ENCODE data around the gene TMEM14C.
"Not testable (repeated sequence)": the region's sequence is repeated elsewhere in the genome, so short reads cannot be mapped to it uniquely, and the experiment has no call there.

TMEM14C gene

GRCh38 chr6:10692965-10693538, 29.8 kb upstream of the TMEM14C start:
- Histone ChIP-seq H3K4me3 (ENCODE audit: low read depth, low read length) (peak overlapping the region; percentile 95), H3K4me1 (ENCODE audit: control insufficient read depth, insufficient read depth, low read length, unreplicated experiment) (peaks cover 15% of the 10 kb centered on the region), H2AFZ (ENCODE audit: low read length, unreplicated experiment) (no peak overlapping the region), H3K27me3 (ENCODE audit: insufficient read depth, low read length) (no peaks in the 10 kb centered on the region), H3K36me3 (ENCODE audit: insufficient read depth, low read length) (no peaks in the 10 kb centered on the region; the same call in 1 of the 2 replicates), H3K27ac (ENCODE audit: low read depth, low read length) (no peak overlapping the region), H3K79me2 (ENCODE audit: control insufficient read depth, insufficient read depth, low read length, unreplicated experiment) (peaks cover 40% of the 10 kb centered on the region)

DNA sequence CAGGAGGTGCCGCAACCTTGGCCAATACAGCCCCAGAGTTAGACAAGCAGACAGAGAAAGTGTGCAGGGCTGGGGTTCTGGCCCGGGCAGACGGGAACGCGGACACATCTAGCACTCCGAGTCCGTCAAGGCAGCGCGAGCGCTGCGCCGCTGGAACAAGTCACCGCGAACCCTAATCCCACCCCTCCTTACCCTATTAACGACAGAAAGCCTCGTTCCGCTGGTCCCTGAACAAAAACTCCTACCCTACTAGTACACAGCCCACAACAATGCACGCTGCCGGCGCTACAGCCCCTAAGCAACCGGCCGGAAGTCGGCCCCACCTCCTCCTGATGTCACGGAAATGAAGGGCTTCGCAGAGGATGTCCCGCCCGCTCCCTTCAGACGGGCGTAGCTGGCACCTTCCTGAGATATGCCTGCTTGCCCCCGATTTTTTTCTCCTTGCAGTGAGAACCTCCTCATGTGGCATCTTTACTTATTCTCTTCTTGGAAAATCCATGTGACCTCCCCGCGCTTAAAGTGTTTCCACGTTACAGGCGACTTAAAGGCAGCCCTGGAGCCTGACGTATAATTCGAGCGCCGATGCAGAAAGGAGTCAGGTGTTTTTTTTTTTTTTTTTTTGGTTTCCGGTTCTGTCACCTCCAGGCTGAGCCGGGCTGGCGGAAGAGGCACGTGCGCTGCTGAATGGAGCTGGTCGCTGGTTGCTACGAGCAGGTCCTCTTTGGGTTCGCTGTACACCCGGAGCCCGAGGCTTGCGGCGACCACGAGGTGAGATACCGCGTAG, 28.4 kb upstream of the TMEM14C start, which contains the start of the genes C6orf52 and PAK1IP1:
TSS of gene C6orf52 (minus strand) at position 315 of the 784 bp plus-strand sequence. CDS start 7,066 bp downstream, outside the sequence.
TSS of gene PAK1IP1 (plus strand) at position 671 of the 784 bp plus-strand sequence. CDS start at position 685, 14 bp downstream.
- Histone ChIP-seq H3K4me3 (ENCODE audit: low read depth, low read length) (peak within 1 kb of the TSS; percentile 95), H3K36me3 (ENCODE audit: insufficient read depth, low read length) (peaks cover 3% of the 10 kb centered on the region; the same call in 1 of the 2 replicates), H3K27me3 (ENCODE audit: insufficient read depth, low read length) (no peaks in the 10 kb centered on the region), H2AFZ (ENCODE audit: low read length, unreplicated experiment) (peak within 1 kb of the TSS; percentile 96), H3K4me1 (ENCODE audit: control insufficient read depth, insufficient read depth, low read length, unreplicated experiment) (peaks cover 15% of the 10 kb centered on the region), H3K79me2 (ENCODE audit: control insufficient read depth, insufficient read depth, low read length, unreplicated experiment) (peaks cover 41% of the 10 kb centered on the region), H3K27ac (ENCODE audit: low read depth, low read length) (peak within 1 kb of the TSS; percentile 94)

DNA sequence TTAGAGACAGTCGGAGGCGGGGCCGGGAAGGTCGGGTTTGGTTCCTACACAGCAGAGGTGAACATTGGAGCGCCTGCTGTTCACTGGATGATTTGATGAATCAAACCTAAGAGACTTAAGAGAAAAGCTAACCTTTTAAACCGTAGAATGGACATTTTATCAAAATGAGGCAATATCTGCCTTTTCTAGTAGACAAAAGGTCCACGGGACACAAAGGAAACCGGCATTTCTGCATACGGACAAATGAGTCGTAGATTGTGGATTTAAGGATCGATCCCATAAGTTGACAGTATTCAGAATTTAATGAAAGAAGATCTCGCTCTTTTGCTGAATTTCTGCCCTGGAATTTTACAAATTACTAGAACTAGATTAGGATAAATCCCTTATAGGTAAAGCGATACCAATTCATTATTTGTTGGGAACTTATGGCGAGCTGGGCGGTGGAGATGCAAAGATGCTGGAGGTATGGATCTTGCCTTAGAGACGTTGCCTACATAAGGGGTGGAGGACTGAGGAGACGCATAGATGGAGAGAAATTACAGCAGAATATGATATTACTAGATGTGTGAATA, 27.7 kb upstream of the TMEM14C start:
- Histone ChIP-seq H3K27me3 (ENCODE audit: insufficient read depth, low read length) (no peaks in the 10 kb centered on the region), H3K79me2 (ENCODE audit: control insufficient read depth, insufficient read depth, low read length, unreplicated experiment) (peaks cover 43% of the 10 kb centered on the region), H2AFZ (ENCODE audit: low read length, unreplicated experiment) (peak overlapping the region; percentile 68), H3K36me3 (ENCODE audit: insufficient read depth, low read length) (peaks cover 3% of the 10 kb centered on the region; the same call in 1 of the 2 replicates), H3K4me3 (ENCODE audit: low read depth, low read length) (peak overlapping the region; percentile 95), H3K27ac (ENCODE audit: low read depth, low read length) (peak overlapping the region; percentile 94; the same call in 1 of the 2 replicates), H3K4me1 (ENCODE audit: control insufficient read depth, insufficient read depth, low read length, unreplicated experiment) (peaks cover 15% of the 10 kb centered on the region)

GRCh38 chr6:10696655-10697054, 26.2 kb upstream of the TMEM14C start:
- Histone ChIP-seq H3K36me3 (ENCODE audit: insufficient read depth, low read length) (peaks cover 3% of the 10 kb centered on the region; the same call in 1 of the 2 replicates), H3K4me3 (ENCODE audit: low read depth, low read length) (peak overlapping the region; percentile 95), H3K79me2 (ENCODE audit: control insufficient read depth, insufficient read depth, low read length, unreplicated experiment) (peaks cover 48% of the 10 kb centered on the region), H3K4me1 (ENCODE audit: control insufficient read depth, insufficient read depth, low read length, unreplicated experiment) (peaks cover 15% of the 10 kb centered on the region), H2AFZ (ENCODE audit: low read length, unreplicated experiment) (no peak overlapping the region), H3K27me3 (ENCODE audit: insufficient read depth, low read length) (no peaks in the 10 kb centered on the region), H3K27ac (ENCODE audit: low read depth, low read length) (no peak overlapping the region)

DNA sequence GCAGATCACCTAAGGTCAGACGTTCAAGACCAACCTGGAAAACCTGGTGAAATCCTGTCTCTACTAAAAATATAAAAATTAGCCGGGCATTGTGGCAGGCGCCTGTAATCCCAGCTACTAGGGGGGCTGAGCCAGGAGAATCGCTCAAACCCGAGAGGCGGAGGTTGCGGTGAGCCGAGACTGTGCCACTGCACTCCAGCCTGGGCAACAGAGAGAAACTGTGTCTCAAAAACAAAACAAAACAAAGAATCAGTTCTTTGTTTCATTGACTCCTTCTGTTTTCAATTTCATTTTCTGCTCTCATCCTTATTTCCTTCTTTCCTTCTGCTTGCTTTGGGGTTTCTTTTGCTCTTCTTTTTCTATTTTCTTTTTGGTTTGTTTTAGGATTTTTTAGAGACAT, 8.9 kb upstream of the TMEM14C start:
- no peaks in the 10 kb centered on the region for H3K27me3 ChIP-seq (ENCODE audit: insufficient read depth, low read length)
- H3K36me3 ChIP-seq (ENCODE audit: insufficient read depth, low read length): peaks cover 3% of the 10 kb centered on the region; the same call in 1 of the 2 replicates
- H3K27ac ChIP-seq (ENCODE audit: low read depth, low read length): no peak overlapping the region
- H3K4me1 ChIP-seq (ENCODE audit: control insufficient read depth, insufficient read depth, low read length, unreplicated experiment): no peaks in the 10 kb centered on the region
- H2AFZ ChIP-seq (ENCODE audit: low read length, unreplicated experiment): no peak overlapping the region
- H3K4me3 ChIP-seq (ENCODE audit: low read depth, low read length): no peak overlapping the region
- H3K79me2 ChIP-seq (ENCODE audit: control insufficient read depth, insufficient read depth, low read length, unreplicated experiment): no peaks in the 10 kb centered on the region

GRCh38 chr6:10719296-10719963, 3.4 kb upstream of the TMEM14C start:
- Histone ChIP-seq H2AFZ (ENCODE audit: low read length, unreplicated experiment) (no peak overlapping the region), H3K4me1 (ENCODE audit: control insufficient read depth, insufficient read depth, low read length, unreplicated experiment) (peaks cover 7% of the 10 kb centered on the region), H3K36me3 (ENCODE audit: insufficient read depth, low read length) (no peaks in the 10 kb centered on the region), H3K27ac (ENCODE audit: low read depth, low read length) (no peak overlapping the region), H3K27me3 (ENCODE audit: insufficient read depth, low read length) (no peaks in the 10 kb centered on the region), H3K4me3 (ENCODE audit: low read depth, low read length) (peak overlapping the region; percentile 77), H3K79me2 (ENCODE audit: control insufficient read depth, insufficient read depth, low read length, unreplicated experiment) (peaks cover 14% of the 10 kb centered on the region)

GRCh38 chr6:10719964-10720264, 3.0 kb upstream of the TMEM14C start:
- peaks cover 19% of the 10 kb centered on the region for H3K79me2 ChIP-seq (ENCODE audit: control insufficient read depth, insufficient read depth, low read length, unreplicated experiment)
- peak overlapping the region; percentile 77 for H3K4me3 ChIP-seq (ENCODE audit: low read depth, low read length)
- H3K36me3 ChIP-seq (ENCODE audit: insufficient read depth, low read length): no peaks in the 10 kb centered on the region
- no peak overlapping the region for H3K27ac ChIP-seq (ENCODE audit: low read depth, low read length)
- no peaks in the 10 kb centered on the region for H3K27me3 ChIP-seq (ENCODE audit: insufficient read depth, low read length)
- H3K4me1 ChIP-seq (ENCODE audit: control insufficient read depth, insufficient read depth, low read length, unreplicated experiment): peaks cover 12% of the 10 kb centered on the region
- peak overlapping the region; percentile 5 for H2AFZ ChIP-seq (ENCODE audit: low read length, unreplicated experiment)

GRCh38 chr6:10720265-10720959, 2.5 kb upstream of the TMEM14C start:
- H2AFZ ChIP-seq (ENCODE audit: low read length, unreplicated experiment): peak overlapping the region; percentile 5
- no peak overlapping the region for H3K27ac ChIP-seq (ENCODE audit: low read depth, low read length)
- H3K36me3 ChIP-seq (ENCODE audit: insufficient read depth, low read length): no peaks in the 10 kb centered on the region
- H3K79me2 ChIP-seq (ENCODE audit: control insufficient read depth, insufficient read depth, low read length, unreplicated experiment): peaks cover 24% of the 10 kb centered on the region
- peak overlapping the region; percentile 77 for H3K4me3 ChIP-seq (ENCODE audit: low read depth, low read length)
- H3K4me1 ChIP-seq (ENCODE audit: control insufficient read depth, insufficient read depth, low read length, unreplicated experiment): peaks cover 12% of the 10 kb centered on the region
- no peaks in the 10 kb centered on the region for H3K27me3 ChIP-seq (ENCODE audit: insufficient read depth, low read length)

DNA sequence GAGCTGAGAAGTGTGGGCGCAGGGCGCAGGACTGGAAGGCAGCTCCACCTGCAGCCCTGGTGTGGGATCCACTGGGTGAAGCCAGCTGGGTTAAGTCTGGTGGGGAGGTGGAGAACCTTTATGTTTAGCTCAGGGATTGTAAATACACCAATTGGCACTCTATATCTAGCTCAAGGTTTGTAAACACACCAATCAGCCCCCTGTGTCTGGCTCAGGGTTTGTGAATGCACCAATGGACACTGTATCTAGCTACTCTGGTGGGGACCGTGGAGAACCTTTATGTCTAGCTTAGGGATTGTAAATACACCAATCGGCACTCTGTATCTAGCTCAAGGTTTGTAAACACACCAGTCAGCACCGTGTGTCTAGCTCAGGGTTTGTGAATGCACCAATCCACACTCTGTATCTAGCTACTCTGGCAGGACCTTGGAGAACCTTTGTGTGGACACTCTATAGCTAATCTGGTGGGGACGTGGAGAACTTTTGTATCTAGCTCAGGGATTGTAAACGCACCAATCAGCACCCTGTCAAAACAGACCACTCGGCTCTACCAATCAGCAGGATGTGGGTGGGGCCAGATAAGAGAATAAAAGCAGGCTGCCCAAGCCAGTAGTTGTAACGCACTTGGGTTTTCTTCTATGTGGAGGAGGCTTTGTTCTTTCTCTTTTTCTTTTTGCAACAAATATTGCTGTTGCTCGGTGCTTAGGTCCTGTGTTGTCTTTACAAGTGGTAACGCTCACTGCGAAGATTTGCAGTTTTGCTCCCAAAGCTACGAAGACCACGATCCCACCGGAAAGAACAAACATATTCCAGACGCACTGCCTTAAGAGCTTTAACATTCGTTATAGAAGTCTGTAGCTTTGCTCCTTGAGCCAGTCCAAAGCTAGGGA, 1.7 kb upstream of the TMEM14C start:
- H3K79me2 ChIP-seq (ENCODE audit: control insufficient read depth, insufficient read depth, low read length, unreplicated experiment): peaks cover 32% of the 10 kb centered on the region
- not testable (repeated sequence) for H3K27me3 ChIP-seq (ENCODE audit: insufficient read depth, low read length); H3K27ac ChIP-seq (ENCODE audit: low read depth, low read length); H3K36me3 ChIP-seq (ENCODE audit: insufficient read depth, low read length); H2AFZ ChIP-seq (ENCODE audit: low read length, unreplicated experiment)
- H3K4me3 ChIP-seq (ENCODE audit: low read depth, low read length): peak overlapping the region; percentile 90
- H3K4me1 ChIP-seq (ENCODE audit: control insufficient read depth, insufficient read depth, low read length, unreplicated experiment): peaks cover 12% of the 10 kb centered on the region

Measured in ACC112 (cell line).